Measurements from ENCODE around the gene CSK.

Gene CSK

GRCh38 chr15:74842581-74843444 is 60.9 kb downstream of the CSK start, which contains the start of gene ULK3:
ULK3 (minus strand) TSS chr15:74843156; CDS start chr15:74843105, 51 bp downstream.
- Histone ChIP-seq H3K4me1 (ENCODE audit: insufficient read depth, low read length) (peaks cover 36% of the 10 kb centered on the region), H2AFZ (ENCODE audit: low read depth, low read length) (peak within 1 kb of the TSS; percentile 78), H3K4me3 (ENCODE audit: low read depth in 1 of 2, low read length in 2 of 2) (peak within 1 kb of the TSS; percentile 30 to 69; a peak in 3 of 4 replicates), H3K27me3 (ENCODE audit: insufficient read depth, low read length, poor library complexity) (no peaks in the 10 kb centered on the region), H3K79me2 (ENCODE audit: insufficient read depth, low read length) (peaks cover 15% of the 10 kb centered on the region), H3K36me3 (ENCODE audit: insufficient read depth, low read length) (peaks cover 52% of the 10 kb centered on the region), H3K9me3 (ENCODE audit: insufficient read depth, low read length, severe bottlenecking) (no peaks in the 10 kb centered on the region), H3K9ac (ENCODE audit: low read depth, low read length) (peak within 1 kb of the TSS; percentile 91), H4K20me1 (ENCODE audit: insufficient read depth, low read length) (peaks cover 3% of the 10 kb centered on the region; the same call in 1 of the 2 replicates), H3K4me2 (ENCODE audit: insufficient read depth, low read length) (peak within 1 kb of the TSS; percentile 69), H3K27ac (ENCODE audit: low read length) (peak within 1 kb of the TSS; percentile 86)
- peak; percentile 91 for ATAC-seq (ENCODE audit: insufficient read depth, low read depth)
- DNase-seq = peak; percentile 90
- TF ChIP-seq EZH2 (IDR thresholded peaks at IDR 0.05; ENCODE audit: borderline replicate concordance, low read depth, low read length, severe bottlenecking) (no peak), CTCF (IDR thresholded peaks at IDR 0.05; ENCODE audit: borderline replicate concordance, extremely low read depth, low read length, poor library complexity, severe bottlenecking) (peak; percentile 67)

GRCh38 chr15:74843445-74843828 is 61.6 kb downstream of the CSK start:
- no peak for DNase-seq
- Histone ChIP-seq H3K79me2 (ENCODE audit: insufficient read depth, low read length) (peaks cover 15% of the 10 kb centered on the region), H4K20me1 (ENCODE audit: insufficient read depth, low read length) (peaks cover 3% of the 10 kb centered on the region; the same call in 1 of the 2 replicates), H3K4me2 (ENCODE audit: insufficient read depth, low read length) (peak overlapping the region; percentile 69), H3K4me1 (ENCODE audit: insufficient read depth, low read length) (peaks cover 36% of the 10 kb centered on the region), H3K4me3 (ENCODE audit: low read depth in 1 of 2, low read length in 2 of 2) (peak overlapping the region; percentile 23 to 69; a peak in 3 of 4 replicates), H2AFZ (ENCODE audit: low read depth, low read length) (peak overlapping the region; percentile 78), H3K36me3 (ENCODE audit: insufficient read depth, low read length) (peaks cover 58% of the 10 kb centered on the region), H3K9ac (ENCODE audit: low read depth, low read length) (peak overlapping the region; percentile 91), H3K9me3 (ENCODE audit: insufficient read depth, low read length, severe bottlenecking) (no peaks in the 10 kb centered on the region), H3K27ac (ENCODE audit: low read length) (peak overlapping the region; percentile 86), H3K27me3 (ENCODE audit: insufficient read depth, low read length, poor library complexity) (no peaks in the 10 kb centered on the region)
- TF ChIP-seq CTCF (IDR thresholded peaks at IDR 0.05; ENCODE audit: borderline replicate concordance, extremely low read depth, low read length, poor library complexity, severe bottlenecking) (no peak), EZH2 (IDR thresholded peaks at IDR 0.05; ENCODE audit: borderline replicate concordance, low read depth, low read length, severe bottlenecking) (no peak)
- ATAC-seq (ENCODE audit: insufficient read depth, low read depth) = no peak

GRCh38 chr15:74843891-74844299 is 62.0 kb downstream of the CSK start:
- H3K4me1 ChIP-seq (ENCODE audit: insufficient read depth, low read length) = peaks cover 36% of the 10 kb centered on the region
- TF ChIP-seq CTCF (IDR thresholded peaks at IDR 0.05; ENCODE audit: borderline replicate concordance, extremely low read depth, low read length, poor library complexity, severe bottlenecking) (no peak), EZH2 (IDR thresholded peaks at IDR 0.05; ENCODE audit: borderline replicate concordance, low read depth, low read length, severe bottlenecking) (no peak)
- peaks cover 59% of the 10 kb centered on the region for H3K36me3 ChIP-seq (ENCODE audit: insufficient read depth, low read length)
- ATAC-seq (ENCODE audit: insufficient read depth, low read depth) = no peak
- peak overlapping the region; percentile 86 for H3K27ac ChIP-seq (ENCODE audit: low read length)
- peak overlapping the region; percentile 23 to 69; a peak in 3 of 4 replicates for H3K4me3 ChIP-seq (ENCODE audit: low read depth in 1 of 2, low read length in 2 of 2)
- peak overlapping the region; percentile 78; the same call in 1 of the 2 replicates for H2AFZ ChIP-seq (ENCODE audit: low read depth, low read length)
- H3K9ac ChIP-seq (ENCODE audit: low read depth, low read length) = peak overlapping the region; percentile 91
- H3K27me3 ChIP-seq (ENCODE audit: insufficient read depth, low read length, poor library complexity) = no peaks in the 10 kb centered on the region
- H3K79me2 ChIP-seq (ENCODE audit: insufficient read depth, low read length) = peaks cover 15% of the 10 kb centered on the region
- no peaks in the 10 kb centered on the region for H3K9me3 ChIP-seq (ENCODE audit: insufficient read depth, low read length, severe bottlenecking)
- no peak for DNase-seq
- peaks cover 3% of the 10 kb centered on the region; the same call in 1 of the 2 replicates for H4K20me1 ChIP-seq (ENCODE audit: insufficient read depth, low read length)
- H3K4me2 ChIP-seq (ENCODE audit: insufficient read depth, low read length) = peak overlapping the region; percentile 69

Measured in DND-41 (cell line).